Panc1 (cell line): Measurements from ENCODE around the gene LMNB1. TPM values are rescaled to one million over a fixed set of nuclear protein-coding genes. Genes with fewer than 3 reads are reported as not detected.
A peak's percentile ranks its signal among the peaks of the same experiment; 100 is the strongest.
"Not testable (repeated sequence)": the region's sequence is repeated elsewhere in the genome, so short reads cannot be mapped to it uniquely, and the experiment has no call there.

Experiments
- ATAC-seq: fragments of 200-7000 bp; cut with Tn5 transposase; 2 replicates; pipeline ENCODE4 v1.9.1; 2020; ENCODE audit warnings: mild to moderate bottlenecking, moderate library complexity
- BruUV-seq: library from RNA; stranded (reverse); fragments of 400-500 nt; replicated peaks from 2 replicates; lab custom pipeline; 2021; lab: Mats Ljungman, UMichigan
- CTCF ChIA-PET: fragments of 300-600 bp; sonication (Branson Sonifier 250); formaldehyde crosslinking; loops from one replicate; lab custom pipeline; 2022; ENCODE audit warnings: antibody characterized with exemption; lab: Charles Lee
- POLR2A ChIA-PET: fragments of 300-600 bp; sonication (Branson Sonifier 250); formaldehyde crosslinking; loops from one replicate; lab custom pipeline; 2022; ENCODE audit warnings: antibody characterized with exemption; lab: Charles Lee
- DNase-seq: peaks from one replicate; pipeline ENCODE4 v3.0.0-alpha.2; 2010; ENCODE audit warnings: low read depth, low spot score
- H3K27ac ChIP-seq: 2 replicates; pipeline ENCODE4 v1.5.1; 2011; ENCODE audit warnings: mild to moderate bottlenecking, low read length, inconsistent platforms
- H3K27me3 ChIP-seq: fragments of 200-500 bp; sonication (Bioruptor generic); 2 replicates; pipeline ENCODE4 v1.6.0; 2014; ENCODE audit warnings: low read length, inconsistent platforms; ENCODE audit not compliant: control insufficient read depth, insufficient read depth
- H3K36me3 ChIP-seq: fragments of 200-500 bp; sonication (Bioruptor generic); 2 replicates; pipeline ENCODE4 v1.5.1; 2014; ENCODE audit warnings: inconsistent platforms, mild to moderate bottlenecking, low read length, moderate library complexity; ENCODE audit not compliant: control insufficient read depth, insufficient read depth
- H3K4me1 ChIP-seq: 2 replicates; pipeline ENCODE4 v1.5.1; 2011; ENCODE audit warnings: inconsistent platforms, mild to moderate bottlenecking, low read length, moderate library complexity; ENCODE audit not compliant: control insufficient read depth, insufficient read depth
- H3K4me3 ChIP-seq, 2 experiments: 2 replicates each; pipeline ENCODE4 v1.5.1; 2011 to 2012; ENCODE audit warnings: low read depth in 2 of 2, low read length in 2 of 2, mild to moderate bottlenecking in 2 of 2, inconsistent platforms in 1 of 2, moderate library complexity in 1 of 2
- H3K9me3 ChIP-seq: fragments of 200-500 bp; sonication (Bioruptor generic); 2 replicates; pipeline ENCODE4 v1.5.1; 2014; ENCODE audit warnings: low read depth, mild to moderate bottlenecking, inconsistent platforms, low read length, moderate library complexity; ENCODE audit not compliant: control insufficient read depth, insufficient read depth
- POLR2AphosphoS5 ChIP-seq: IDR thresholded peaks from 2 replicates; pipeline ENCODE4 v1.6.1; 2012; ENCODE audit warnings: mild to moderate bottlenecking, low read depth, low read length, moderate library complexity
- SIN3A ChIP-seq: IDR thresholded peaks from 2 replicates; pipeline ENCODE4 v1.6.1; 2012; ENCODE audit warnings: low read depth, mild to moderate bottlenecking, low read length, moderate library complexity, borderline replicate concordance; ENCODE audit not compliant: insufficient read depth
- TCF7L2 ChIP-seq: IDR thresholded peaks from 2 replicates; pipeline ENCODE4 v1.6.1; 2011; ENCODE audit warnings: mild to moderate bottlenecking, low read depth, low read length, inconsistent platforms
- in situ Hi-C: cut with HindIII; loops from 2 replicates; pipeline ENCODE4 v1.10.0; 2016; ENCODE audit warnings: low sequenced_read_pairs, low pct_unique_long_range_greater_than_20kb
- intact Hi-C: fragments of 100-400 bp; cut with micrococcal nuclease; formaldehyde crosslinking; loops from one replicate; pipeline ENCODE4 v1.10.0; 2022; ENCODE audit not compliant: unreplicated experiment
- total RNA-seq: library from RNA; stranded (reverse); gene quantifications from one replicate; pipeline ENCODE4 v1.2.1, GENCODE V29; 2021; ENCODE audit not compliant: unreplicated experiment
- TF ChIP-seq, protein P1 (sequence below), 2 experiments: IDR thresholded peaks; 2 replicates each; pipeline ENCODE4 v1.6.1; 2011 to 2012; ENCODE audit warnings: low read depth in 2 of 2, control low read depth in 1 of 2, low read length in 1 of 2, mild to moderate bottlenecking in 1 of 2, moderate library complexity in 1 of 2; ENCODE audit not compliant: insufficient read depth in 1 of 2
- TF ChIP-seq, protein P2 (sequence below): fragments of 450-650 bp; IDR thresholded peaks from 2 replicates; pipeline ENCODE4 v1.5.1; 2017; ENCODE audit warnings: mild to moderate bottlenecking

Gene LMNB1
- total RNA-seq, 1 experiment from 2014 or later = 122 TPM

DNA sequence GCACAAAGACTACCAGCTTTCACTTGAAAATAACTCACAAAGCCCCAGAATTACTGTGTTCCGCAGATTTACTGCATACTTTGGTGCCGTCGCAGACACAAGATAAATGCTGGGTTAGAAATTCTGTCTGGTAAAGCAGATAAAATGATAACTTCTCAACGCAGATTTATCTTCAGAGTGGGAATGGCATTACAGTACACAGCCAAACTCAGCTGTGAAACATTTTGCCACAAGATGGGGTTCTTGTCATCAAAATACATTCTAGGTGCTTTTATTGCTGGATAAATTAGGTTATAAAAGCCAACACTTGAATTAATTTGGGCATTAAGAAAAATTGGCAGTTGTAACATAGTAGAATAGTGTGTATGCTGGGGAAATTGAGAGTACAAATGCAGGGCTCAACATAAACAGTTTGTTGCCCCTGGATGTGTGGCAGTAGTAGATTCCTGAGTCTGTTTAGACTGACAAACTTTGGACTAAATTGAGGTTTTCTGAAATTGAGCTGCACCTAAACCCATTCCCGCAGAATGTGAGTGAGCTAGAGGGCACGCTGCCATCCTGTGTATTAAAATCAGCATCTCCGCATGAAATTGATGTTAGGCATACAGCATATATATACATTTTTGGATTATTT, 61.1 kb downstream of the LMNB1 start:
- BruUV-seq = no TSS peak
- no peak overlapping the region for H3K27ac ChIP-seq
- ATAC-seq = no peak
- ChIA-PET POLR2A (no interaction called here), CTCF (no interaction called here)
- TF ChIP-seq, protein P1, sequence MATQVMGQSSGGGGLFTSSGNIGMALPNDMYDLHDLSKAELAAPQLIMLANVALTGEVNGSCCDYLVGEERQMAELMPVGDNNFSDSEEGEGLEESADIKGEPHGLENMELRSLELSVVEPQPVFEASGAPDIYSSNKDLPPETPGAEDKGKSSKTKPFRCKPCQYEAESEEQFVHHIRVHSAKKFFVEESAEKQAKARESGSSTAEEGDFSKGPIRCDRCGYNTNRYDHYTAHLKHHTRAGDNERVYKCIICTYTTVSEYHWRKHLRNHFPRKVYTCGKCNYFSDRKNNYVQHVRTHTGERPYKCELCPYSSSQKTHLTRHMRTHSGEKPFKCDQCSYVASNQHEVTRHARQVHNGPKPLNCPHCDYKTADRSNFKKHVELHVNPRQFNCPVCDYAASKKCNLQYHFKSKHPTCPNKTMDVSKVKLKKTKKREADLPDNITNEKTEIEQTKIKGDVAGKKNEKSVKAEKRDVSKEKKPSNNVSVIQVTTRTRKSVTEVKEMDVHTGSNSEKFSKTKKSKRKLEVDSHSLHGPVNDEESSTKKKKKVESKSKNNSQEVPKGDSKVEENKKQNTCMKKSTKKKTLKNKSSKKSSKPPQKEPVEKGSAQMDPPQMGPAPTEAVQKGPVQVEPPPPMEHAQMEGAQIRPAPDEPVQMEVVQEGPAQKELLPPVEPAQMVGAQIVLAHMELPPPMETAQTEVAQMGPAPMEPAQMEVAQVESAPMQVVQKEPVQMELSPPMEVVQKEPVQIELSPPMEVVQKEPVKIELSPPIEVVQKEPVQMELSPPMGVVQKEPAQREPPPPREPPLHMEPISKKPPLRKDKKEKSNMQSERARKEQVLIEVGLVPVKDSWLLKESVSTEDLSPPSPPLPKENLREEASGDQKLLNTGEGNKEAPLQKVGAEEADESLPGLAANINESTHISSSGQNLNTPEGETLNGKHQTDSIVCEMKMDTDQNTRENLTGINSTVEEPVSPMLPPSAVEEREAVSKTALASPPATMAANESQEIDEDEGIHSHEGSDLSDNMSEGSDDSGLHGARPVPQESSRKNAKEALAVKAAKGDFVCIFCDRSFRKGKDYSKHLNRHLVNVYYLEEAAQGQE (IDR thresholded peaks at IDR 0.05; ENCODE audit: insufficient read depth in 1 of 2, low read depth in 2 of 2, low read length in 1 of 2) = no peak
- TF ChIP-seq POLR2AphosphoS5 (0 out of 2 replicates have a peak, but pooled peaks have one; percentile 19), TCF7L2 (no peak), SIN3A (no peak)
- TF ChIP-seq, protein P2, sequence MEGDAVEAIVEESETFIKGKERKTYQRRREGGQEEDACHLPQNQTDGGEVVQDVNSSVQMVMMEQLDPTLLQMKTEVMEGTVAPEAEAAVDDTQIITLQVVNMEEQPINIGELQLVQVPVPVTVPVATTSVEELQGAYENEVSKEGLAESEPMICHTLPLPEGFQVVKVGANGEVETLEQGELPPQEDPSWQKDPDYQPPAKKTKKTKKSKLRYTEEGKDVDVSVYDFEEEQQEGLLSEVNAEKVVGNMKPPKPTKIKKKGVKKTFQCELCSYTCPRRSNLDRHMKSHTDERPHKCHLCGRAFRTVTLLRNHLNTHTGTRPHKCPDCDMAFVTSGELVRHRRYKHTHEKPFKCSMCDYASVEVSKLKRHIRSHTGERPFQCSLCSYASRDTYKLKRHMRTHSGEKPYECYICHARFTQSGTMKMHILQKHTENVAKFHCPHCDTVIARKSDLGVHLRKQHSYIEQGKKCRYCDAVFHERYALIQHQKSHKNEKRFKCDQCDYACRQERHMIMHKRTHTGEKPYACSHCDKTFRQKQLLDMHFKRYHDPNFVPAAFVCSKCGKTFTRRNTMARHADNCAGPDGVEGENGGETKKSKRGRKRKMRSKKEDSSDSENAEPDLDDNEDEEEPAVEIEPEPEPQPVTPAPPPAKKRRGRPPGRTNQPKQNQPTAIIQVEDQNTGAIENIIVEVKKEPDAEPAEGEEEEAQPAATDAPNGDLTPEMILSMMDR = no peak; the same call in 1 of the 2 replicates
- H3K4me3 ChIP-seq = no peak overlapping the region
- no peaks in the 10 kb centered on the region for H3K27me3 ChIP-seq
- DNase-seq = no peak
- no peaks in the 10 kb centered on the region for H3K4me1 ChIP-seq
- in situ Hi-C loops (no loop called here), intact Hi-C loops (no loop called here)
- peaks cover 23% of the 10 kb centered on the region for H3K36me3 ChIP-seq
- H3K9me3 ChIP-seq = no peaks in the 10 kb centered on the region

DNA sequence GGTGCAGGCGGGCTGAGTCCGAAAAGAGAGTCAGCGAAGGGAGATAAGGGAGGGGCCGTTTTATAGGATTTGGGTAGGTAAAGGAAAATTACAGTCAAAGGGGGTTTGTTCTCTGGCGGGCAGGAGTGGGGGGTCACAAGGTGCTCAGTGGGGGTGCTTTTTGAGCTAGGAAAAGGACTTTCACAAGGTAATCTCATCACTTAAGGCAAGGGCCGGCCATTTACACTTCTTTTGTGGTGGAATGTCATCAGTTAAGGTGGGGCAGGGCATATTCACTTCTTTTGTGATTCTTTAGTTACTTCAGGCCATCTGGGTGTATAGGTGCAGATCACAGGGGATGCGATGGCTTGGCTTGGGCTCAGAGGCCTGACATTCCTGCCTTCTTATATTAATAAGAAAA, 62.5 kb downstream of the LMNB1 start:
- POLR2A ChIA-PET, H3K27ac ChIP-seq, in situ Hi-C loops, BruUV-seq, H3K4me1 ChIP-seq, CTCF ChIA-PET, H3K27me3 ChIP-seq, H3K4me3 ChIP-seq, intact Hi-C loops, H3K9me3 ChIP-seq, DNase-seq, ATAC-seq: not testable (repeated sequence)
- H3K36me3 ChIP-seq = peaks cover 16% of the 10 kb centered on the region

DNA sequence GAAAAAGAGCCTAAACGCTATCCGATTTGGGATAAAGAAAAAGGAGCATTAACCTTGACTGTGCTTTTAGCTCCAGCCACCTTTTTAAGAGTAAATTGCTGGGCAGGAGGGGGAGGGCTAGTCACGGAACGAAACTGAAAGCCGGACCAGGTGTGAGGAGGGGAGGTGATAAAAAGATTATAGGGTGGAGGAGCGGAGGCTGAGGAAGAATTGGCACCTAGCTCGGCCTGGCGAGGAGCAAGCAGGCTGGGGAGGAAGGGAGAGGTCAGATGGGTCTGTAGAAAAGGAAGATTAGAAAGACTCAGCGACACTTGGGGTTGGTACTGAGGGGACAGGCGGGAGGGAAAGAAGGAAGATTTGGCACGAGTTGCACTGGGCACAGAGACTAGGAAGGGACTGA, 66.4 kb downstream of the LMNB1 start:
- DNase-seq, H3K4me3 ChIP-seq, H3K27me3 ChIP-seq, POLR2A ChIA-PET, CTCF ChIA-PET, H3K27ac ChIP-seq, H3K4me1 ChIP-seq, in situ Hi-C loops, ATAC-seq, H3K36me3 ChIP-seq, intact Hi-C loops, H3K9me3 ChIP-seq, BruUV-seq: not testable (repeated sequence)

DNA sequence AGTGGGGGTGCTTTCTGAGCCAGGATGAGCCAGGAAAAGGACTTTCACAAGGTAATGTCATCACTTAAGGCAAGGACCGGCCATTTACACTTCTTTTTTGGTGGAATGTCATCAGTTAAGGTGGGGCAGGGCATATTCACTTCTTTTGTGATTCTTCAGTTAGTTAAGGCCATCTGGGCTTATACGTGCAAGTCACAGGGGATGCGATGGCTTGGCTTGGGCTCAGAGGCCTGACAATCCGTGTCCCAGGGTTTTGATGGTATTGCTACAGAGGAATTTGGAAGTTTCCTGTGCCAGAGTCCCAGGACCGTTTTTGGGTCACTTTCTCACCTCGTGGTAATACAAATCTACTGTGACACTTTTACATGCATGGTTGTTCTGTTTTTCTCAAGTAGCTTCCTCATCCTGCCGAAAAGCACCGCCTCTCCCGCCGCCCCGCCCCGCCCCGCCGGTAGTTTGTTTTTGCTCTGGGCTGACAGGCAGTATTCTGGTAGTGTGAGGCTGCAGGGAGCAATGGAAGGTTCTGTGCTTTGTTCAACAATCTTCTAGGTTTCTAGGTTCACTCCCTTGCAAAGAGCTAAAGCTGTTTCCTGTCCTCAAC, 68.6 kb downstream of the LMNB1 start:
- H3K4me3 ChIP-seq, POLR2A ChIA-PET, H3K4me1 ChIP-seq, intact Hi-C loops, H3K27ac ChIP-seq, H3K9me3 ChIP-seq, H3K27me3 ChIP-seq, in situ Hi-C loops, DNase-seq, H3K36me3 ChIP-seq, BruUV-seq: not testable (repeated sequence)
- CTCF ChIA-PET = interaction anchor here (0.6 kb wide), 1 partner anchor 332 kb away, joined by 3 read pairs; no protein-coding TSS in a partner anchor
- ATAC-seq = peak; percentile 66
